ENCODE measurements around the gene ORC5. TPM values are rescaled to one million over a fixed set of nuclear protein-coding genes. Genes with fewer than 3 reads are reported as not detected.

The ORC5 gene
- total RNA-seq, 1 experiment from 2014 or later: 37.0 TPM

DNA sequence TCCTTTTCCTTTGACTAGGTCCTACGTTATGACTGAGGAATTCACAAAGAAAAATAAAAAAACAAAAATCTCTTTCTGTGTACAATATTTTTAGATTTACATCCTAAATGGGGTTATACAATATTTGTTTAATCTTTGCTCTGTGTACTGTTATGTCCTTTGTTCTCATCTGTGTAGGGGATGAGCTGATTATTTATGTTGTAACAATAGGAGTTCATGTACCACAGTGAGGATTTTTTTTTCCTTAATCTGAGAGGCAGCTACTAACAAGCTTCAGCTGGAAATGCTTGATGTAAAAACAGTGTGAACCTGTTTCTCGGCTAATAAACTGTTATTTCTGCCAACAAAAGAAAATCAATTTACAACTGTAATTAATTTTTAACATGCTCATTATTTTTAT, 58.0 kb downstream of the ORC5 start:
- peaks cover 9% of the 10 kb centered on the region for H3K4me1 Mint-ChIP-seq (ENCODE audit: low read depth, unreplicated experiment)

DNA sequence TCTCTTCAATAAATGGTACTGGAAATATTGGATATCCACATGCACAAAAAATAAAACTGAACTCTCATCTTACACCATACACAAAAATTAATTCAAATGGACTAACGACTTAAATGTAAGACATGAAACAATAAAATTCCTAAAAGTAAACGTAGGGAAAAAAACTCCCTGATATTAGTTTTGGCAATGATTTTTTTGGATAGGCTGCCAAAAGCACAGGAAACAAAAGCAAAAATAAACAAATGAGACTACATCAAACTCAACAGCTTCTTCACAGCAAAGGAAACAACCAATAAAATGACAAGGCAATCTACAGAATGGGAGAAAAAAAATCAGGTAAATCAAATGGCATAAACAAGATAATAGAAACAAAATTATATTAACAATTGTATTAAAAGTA, 65.7 kb downstream of the ORC5 start:
- H3K4me1 Mint-ChIP-seq (ENCODE audit: low read depth, unreplicated experiment): no peaks in the 10 kb centered on the region
- H3K27ac Mint-ChIP-seq (ENCODE audit: unreplicated experiment): no peak overlapping the region
- TF ChIP-seq, protein P1, sequence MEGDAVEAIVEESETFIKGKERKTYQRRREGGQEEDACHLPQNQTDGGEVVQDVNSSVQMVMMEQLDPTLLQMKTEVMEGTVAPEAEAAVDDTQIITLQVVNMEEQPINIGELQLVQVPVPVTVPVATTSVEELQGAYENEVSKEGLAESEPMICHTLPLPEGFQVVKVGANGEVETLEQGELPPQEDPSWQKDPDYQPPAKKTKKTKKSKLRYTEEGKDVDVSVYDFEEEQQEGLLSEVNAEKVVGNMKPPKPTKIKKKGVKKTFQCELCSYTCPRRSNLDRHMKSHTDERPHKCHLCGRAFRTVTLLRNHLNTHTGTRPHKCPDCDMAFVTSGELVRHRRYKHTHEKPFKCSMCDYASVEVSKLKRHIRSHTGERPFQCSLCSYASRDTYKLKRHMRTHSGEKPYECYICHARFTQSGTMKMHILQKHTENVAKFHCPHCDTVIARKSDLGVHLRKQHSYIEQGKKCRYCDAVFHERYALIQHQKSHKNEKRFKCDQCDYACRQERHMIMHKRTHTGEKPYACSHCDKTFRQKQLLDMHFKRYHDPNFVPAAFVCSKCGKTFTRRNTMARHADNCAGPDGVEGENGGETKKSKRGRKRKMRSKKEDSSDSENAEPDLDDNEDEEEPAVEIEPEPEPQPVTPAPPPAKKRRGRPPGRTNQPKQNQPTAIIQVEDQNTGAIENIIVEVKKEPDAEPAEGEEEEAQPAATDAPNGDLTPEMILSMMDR (IDR thresholded peaks at IDR 0.05; ENCODE audit: insufficient read depth in 1 of 2, low read depth in 1 of 2, low read length in 1 of 2, severe bottlenecking in 1 of 2, unreplicated experiment in 1 of 2): no peak
- BruUV-seq (replicated peaks): no TSS peak
- no peaks in the 10 kb centered on the region for H3K36me3 ChIP-seq (ENCODE audit: control insufficient read depth, insufficient read depth, low read length)
- no peak for DNase-seq
- H3K27me3 ChIP-seq (replicated peaks; ENCODE audit: control insufficient read depth, insufficient read depth, low read length): no peaks in the 10 kb centered on the region
- H3K9me3 ChIP-seq: no peaks in the 10 kb centered on the region
- H3K27me3 Mint-ChIP-seq (ENCODE audit: insufficient read depth, unreplicated experiment): no peaks in the 10 kb centered on the region
- peaks cover 16% of the 10 kb centered on the region for H3K9me3 Mint-ChIP-seq (ENCODE audit: unreplicated experiment)
- ChIA-PET POLR2A (no interaction called here), CTCF (no interaction called here)
- no peak overlapping the region for H3K4me3 Mint-ChIP-seq (ENCODE audit: unreplicated experiment)
- intact Hi-C loops (cut with micrococcal nuclease; ENCODE audit: unreplicated experiment): no loop called here
- no peaks in the 10 kb centered on the region for H3K4me1 ChIP-seq
- H3K4me3 ChIP-seq (ENCODE audit: low read depth, low read length): no peak overlapping the region
- peaks cover 5% of the 10 kb centered on the region for H3K36me3 Mint-ChIP-seq (ENCODE audit: insufficient read depth, unreplicated experiment)

More for the DNA sequence above, 58.0 kb downstream of the ORC5 start:
- H3K27ac Mint-ChIP-seq (ENCODE audit: unreplicated experiment): no peak overlapping the region
- TF ChIP-seq, protein P1 (IDR thresholded peaks at IDR 0.05; ENCODE audit: insufficient read depth in 1 of 2, low read depth in 1 of 2, low read length in 1 of 2, severe bottlenecking in 1 of 2, unreplicated experiment in 1 of 2): no peak
- no peak overlapping the region for H3K4me3 ChIP-seq (ENCODE audit: low read depth, low read length)
- peaks cover 18% of the 10 kb centered on the region for H3K36me3 Mint-ChIP-seq (ENCODE audit: insufficient read depth, unreplicated experiment)
- H3K4me1 ChIP-seq: peaks cover 4% of the 10 kb centered on the region; the same call in 1 of the 2 replicates
- H3K36me3 ChIP-seq (ENCODE audit: control insufficient read depth, insufficient read depth, low read length): no peaks in the 10 kb centered on the region
- ChIA-PET POLR2A (no interaction called here), CTCF (no interaction called here)
- H3K9me3 Mint-ChIP-seq (ENCODE audit: unreplicated experiment): peaks cover 26% of the 10 kb centered on the region
- no peak for DNase-seq
- no peak overlapping the region for H3K4me3 Mint-ChIP-seq (ENCODE audit: unreplicated experiment)
- intact Hi-C loops (cut with micrococcal nuclease; ENCODE audit: unreplicated experiment): loop anchor here (10.0 kb wide), 1 partner anchor 395 kb away; no protein-coding TSS in a partner anchor
- BruUV-seq (replicated peaks): no TSS peak
- no peaks in the 10 kb centered on the region for H3K27me3 ChIP-seq (replicated peaks; ENCODE audit: control insufficient read depth, insufficient read depth, low read length)
- H3K27me3 Mint-ChIP-seq (ENCODE audit: insufficient read depth, unreplicated experiment): no peaks in the 10 kb centered on the region
- H3K9me3 ChIP-seq: no peaks in the 10 kb centered on the region

DNA sequence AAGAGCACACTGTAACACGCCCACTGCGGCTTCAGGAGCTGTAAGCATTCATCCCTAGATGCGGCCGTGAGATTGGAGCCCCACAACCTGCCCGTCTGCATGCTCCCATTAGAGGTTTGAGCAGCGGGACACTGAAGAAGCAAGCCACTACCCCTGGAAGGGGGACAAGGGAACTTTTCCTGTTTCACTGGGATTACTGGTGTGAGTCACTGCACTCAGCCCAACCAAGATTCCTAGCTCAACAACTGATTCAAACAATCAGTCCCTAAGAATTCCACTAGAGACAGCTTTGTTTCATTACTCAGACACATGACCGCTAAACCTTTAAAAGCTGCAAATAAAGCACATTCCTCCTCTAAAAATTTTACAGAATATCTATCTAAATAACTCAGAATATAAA, 69.8 kb downstream of the ORC5 start:
- H3K36me3 Mint-ChIP-seq (ENCODE audit: insufficient read depth, unreplicated experiment): peaks cover 5% of the 10 kb centered on the region
- TF ChIP-seq, protein P1 (IDR thresholded peaks at IDR 0.05; ENCODE audit: insufficient read depth in 1 of 2, low read depth in 1 of 2, low read length in 1 of 2, severe bottlenecking in 1 of 2, unreplicated experiment in 1 of 2): no peak
- H3K4me3 Mint-ChIP-seq (ENCODE audit: unreplicated experiment): no peak overlapping the region
- no peaks in the 10 kb centered on the region for H3K27me3 Mint-ChIP-seq (ENCODE audit: insufficient read depth, unreplicated experiment)
- no TSS peak for BruUV-seq (replicated peaks)
- H3K27ac Mint-ChIP-seq (ENCODE audit: unreplicated experiment): no peak overlapping the region
- Histone ChIP-seq H3K4me3 (ENCODE audit: low read depth, low read length) (no peak overlapping the region), H3K9me3 (no peaks in the 10 kb centered on the region), H3K4me1 (no peaks in the 10 kb centered on the region), H3K27me3 (replicated peaks; ENCODE audit: control insufficient read depth, insufficient read depth, low read length) (no peaks in the 10 kb centered on the region), H3K36me3 (ENCODE audit: control insufficient read depth, insufficient read depth, low read length) (peaks cover 1% of the 10 kb centered on the region; the same call in 1 of the 2 replicates)
- ChIA-PET CTCF (interaction anchor here (1.0 kb wide), 1 partner anchor 33 kb away, joined by 3 read pairs; no protein-coding TSS in a partner anchor), POLR2A (no interaction called here)
- no peak for DNase-seq
- no peaks in the 10 kb centered on the region for H3K9me3 Mint-ChIP-seq (ENCODE audit: unreplicated experiment)
- H3K4me1 Mint-ChIP-seq (ENCODE audit: low read depth, unreplicated experiment): no peaks in the 10 kb centered on the region
- intact Hi-C loops (cut with micrococcal nuclease; ENCODE audit: unreplicated experiment): no loop called here
